OCI-LY1 (cell line): Measurements from ENCODE around the gene WDR59.

Source experiments
- EZH2 ChIP-seq: fragments of 200-600 bp; sonication (generic), shearing (Covaris generic); IDR thresholded peaks from 2 replicates; pipeline ENCODE4 v1.8.0; 2017; ENCODE audit warnings: borderline replicate concordance, mixed run types, mild to moderate bottlenecking, antibody characterized with exemption, low read length, moderate library complexity, mixed read lengths
- TF ChIP-seq, protein P1 (sequence below): fragments of 200-600 bp; sonication (generic), shearing (Covaris generic); IDR thresholded peaks from 2 replicates; pipeline ENCODE4 v1.5.1; 2017; ENCODE audit warnings: mild to moderate bottlenecking, antibody characterized with exemption, low read length, moderate library complexity, mixed read lengths

DNA sequence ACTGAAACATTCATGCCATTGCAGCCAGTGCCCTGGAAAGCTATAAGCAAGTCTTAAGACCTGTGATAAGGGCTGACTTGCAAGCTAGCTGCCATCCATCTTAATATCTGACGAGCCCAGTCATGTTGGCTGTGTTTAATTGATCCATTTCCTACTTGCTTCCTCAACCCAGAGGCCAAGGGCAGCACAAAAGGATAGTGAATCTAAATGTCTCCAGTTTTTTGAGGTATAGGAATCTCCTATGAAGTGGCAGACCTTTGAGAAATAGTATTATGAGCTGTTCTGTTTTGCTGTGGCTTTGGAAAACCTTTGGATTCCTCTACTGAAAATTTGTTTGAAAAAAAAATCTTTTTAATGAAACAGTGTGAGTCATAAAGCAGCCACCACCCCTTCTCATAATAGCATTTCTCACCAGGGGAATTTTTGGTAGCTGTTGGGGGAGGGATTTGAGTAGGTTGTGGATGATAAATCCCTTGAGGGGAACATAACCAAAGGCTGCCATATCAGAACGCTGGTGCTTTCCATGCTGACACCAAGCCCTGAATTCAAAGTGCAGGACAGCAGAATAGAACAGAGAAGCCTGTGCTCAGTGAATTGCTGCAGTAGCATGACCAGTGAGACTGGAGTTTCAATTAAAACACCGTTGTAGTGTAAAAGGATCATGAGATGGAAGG lies 26.8 kb upstream of the WDR59 start:
- TF ChIP-seq, protein P1, sequence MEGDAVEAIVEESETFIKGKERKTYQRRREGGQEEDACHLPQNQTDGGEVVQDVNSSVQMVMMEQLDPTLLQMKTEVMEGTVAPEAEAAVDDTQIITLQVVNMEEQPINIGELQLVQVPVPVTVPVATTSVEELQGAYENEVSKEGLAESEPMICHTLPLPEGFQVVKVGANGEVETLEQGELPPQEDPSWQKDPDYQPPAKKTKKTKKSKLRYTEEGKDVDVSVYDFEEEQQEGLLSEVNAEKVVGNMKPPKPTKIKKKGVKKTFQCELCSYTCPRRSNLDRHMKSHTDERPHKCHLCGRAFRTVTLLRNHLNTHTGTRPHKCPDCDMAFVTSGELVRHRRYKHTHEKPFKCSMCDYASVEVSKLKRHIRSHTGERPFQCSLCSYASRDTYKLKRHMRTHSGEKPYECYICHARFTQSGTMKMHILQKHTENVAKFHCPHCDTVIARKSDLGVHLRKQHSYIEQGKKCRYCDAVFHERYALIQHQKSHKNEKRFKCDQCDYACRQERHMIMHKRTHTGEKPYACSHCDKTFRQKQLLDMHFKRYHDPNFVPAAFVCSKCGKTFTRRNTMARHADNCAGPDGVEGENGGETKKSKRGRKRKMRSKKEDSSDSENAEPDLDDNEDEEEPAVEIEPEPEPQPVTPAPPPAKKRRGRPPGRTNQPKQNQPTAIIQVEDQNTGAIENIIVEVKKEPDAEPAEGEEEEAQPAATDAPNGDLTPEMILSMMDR: no peak
- TF ChIP-seq EZH2: no peak
